Hematopoietic multipotent progenitor cell treated with erythropoietin and hydrocortisone succinate and interleukin-3 and kit ligand, for 4 days (in vitro differentiated cells): Measurements from ENCODE around the gene GPRIN2.

Experiments used
- DNase-seq: peaks from one replicate; pipeline ENCODE4 v3.0.0-alpha.2; 2015

GPRIN2 gene

GRCh38 chr10:46547541-46548497 lies 8.6 kb downstream of the GPRIN2 start:
- no peak for DNase-seq

GRCh38 chr10:46546591-46547540 lies 9.6 kb downstream of the GPRIN2 start:
- DNase-seq, result no peak

GRCh38 chr10:46545861-46546590 lies 10.4 kb downstream of the GPRIN2 start:
- no peak for DNase-seq

- peak; percentile 76 for DNase-seq
These were observed 11.3 kb downstream of the GPRIN2 start for GRCh38 chr10:46544989-46545791.

- no peak for DNase-seq
These were observed 12.7 kb downstream of the GPRIN2 start for GRCh38 chr10:46543466-46544377.

- DNase-seq, result no peak
These were observed 13.6 kb downstream of the GPRIN2 start for GRCh38 chr10:46542567-46543465.

GRCh38 chr10:46541735-46542566 lies 14.5 kb downstream of the GPRIN2 start:
- peak; percentile 40 for DNase-seq

- DNase-seq, result peak; percentile 76
These were observed 15.3 kb downstream of the GPRIN2 start for GRCh38 chr10:46541017-46541661.

- no peak for DNase-seq
These were observed 15.9 kb downstream of the GPRIN2 start for GRCh38 chr10:46540412-46541016.

GRCh38 chr10:46539596-46540411 lies 16.7 kb downstream of the GPRIN2 start:
- DNase-seq, result no peak

- no peak for DNase-seq
These were observed 17.6 kb downstream of the GPRIN2 start for GRCh38 chr10:46538717-46539426.

- DNase-seq, result no peak
These were observed 18.3 kb downstream of the GPRIN2 start for GRCh38 chr10:46538155-46538554.

- no peak for DNase-seq
These were observed 19.1 kb downstream of the GPRIN2 start for GRCh38 chr10:46537309-46537708.

GRCh38 chr10:46536781-46537180 lies 19.7 kb downstream of the GPRIN2 start:
- DNase-seq, result no peak

- DNase-seq, result no peak
These were observed 20.3 kb downstream of the GPRIN2 start for GRCh38 chr10:46536171-46536570.
